ENCODE measurements around the gene IL1RAP.

DNA sequence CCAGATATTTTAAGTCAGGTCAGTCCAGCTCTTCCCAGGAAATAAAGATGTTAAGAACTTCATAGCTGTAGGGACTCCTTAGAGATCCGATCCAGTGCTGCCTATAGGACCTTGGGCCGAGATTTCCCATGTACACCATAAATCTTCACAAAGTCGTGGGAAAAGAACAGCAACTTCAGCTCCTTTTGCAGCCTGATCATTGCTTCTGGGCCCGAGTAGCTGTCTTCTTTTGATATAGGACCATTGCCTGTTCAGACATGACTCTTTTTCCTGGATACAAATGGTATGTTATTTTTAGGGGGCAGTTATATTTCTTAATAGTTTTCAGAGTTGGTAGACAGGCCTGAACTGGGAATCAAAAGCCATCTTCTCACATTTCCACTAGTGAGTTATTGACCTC is 20.5 kb downstream of the IL1RAP start:
- TF ChIP-seq POLR2A (IDR thresholded peaks at IDR 0.05) (no peak), POLR2AphosphoS5 (IDR thresholded peaks at IDR 0.05) (no peak)
- TF ChIP-seq, protein P1, sequence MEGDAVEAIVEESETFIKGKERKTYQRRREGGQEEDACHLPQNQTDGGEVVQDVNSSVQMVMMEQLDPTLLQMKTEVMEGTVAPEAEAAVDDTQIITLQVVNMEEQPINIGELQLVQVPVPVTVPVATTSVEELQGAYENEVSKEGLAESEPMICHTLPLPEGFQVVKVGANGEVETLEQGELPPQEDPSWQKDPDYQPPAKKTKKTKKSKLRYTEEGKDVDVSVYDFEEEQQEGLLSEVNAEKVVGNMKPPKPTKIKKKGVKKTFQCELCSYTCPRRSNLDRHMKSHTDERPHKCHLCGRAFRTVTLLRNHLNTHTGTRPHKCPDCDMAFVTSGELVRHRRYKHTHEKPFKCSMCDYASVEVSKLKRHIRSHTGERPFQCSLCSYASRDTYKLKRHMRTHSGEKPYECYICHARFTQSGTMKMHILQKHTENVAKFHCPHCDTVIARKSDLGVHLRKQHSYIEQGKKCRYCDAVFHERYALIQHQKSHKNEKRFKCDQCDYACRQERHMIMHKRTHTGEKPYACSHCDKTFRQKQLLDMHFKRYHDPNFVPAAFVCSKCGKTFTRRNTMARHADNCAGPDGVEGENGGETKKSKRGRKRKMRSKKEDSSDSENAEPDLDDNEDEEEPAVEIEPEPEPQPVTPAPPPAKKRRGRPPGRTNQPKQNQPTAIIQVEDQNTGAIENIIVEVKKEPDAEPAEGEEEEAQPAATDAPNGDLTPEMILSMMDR (IDR thresholded peaks at IDR 0.05), result no peak

Measured in prostate gland (tissue), 2 donors.